Memory B cell (primary cell): Measurements from ENCODE around the gene ALKBH1.
A peak's percentile ranks its signal among the peaks of the same experiment; 100 is the strongest.
"Not testable (repeated sequence)": the region's sequence is repeated elsewhere in the genome, so short reads cannot be mapped to it uniquely, and the experiment has no call there.

Source experiments
- ATAC-seq: fragments of 150-1000 bp; cut with Tn5 transposase; 2 replicates; pipeline ENCODE4 v1.10.0; 2021; ENCODE audit warnings: low read depth, mild to moderate bottlenecking, moderate library complexity
- DNase-seq, 2 donors: peaks; one replicate each; pipeline ENCODE4 v3.0.0; 2022; ENCODE audit warnings: low spot score in 2 of 2
- H3K27ac Mint-ChIP-seq: one replicate; pipeline ENCODE4 v1.8.0; 2022; ENCODE audit warnings: mild to moderate bottlenecking, moderate library complexity, mixed read lengths
- H3K27me3 Mint-ChIP-seq: one replicate; pipeline ENCODE4 v1.8.0; 2022; ENCODE audit warnings: mixed read lengths
- H3K36me3 Mint-ChIP-seq: one replicate; pipeline ENCODE4 v1.8.0; 2022; ENCODE audit warnings: mild to moderate bottlenecking, mixed read lengths
- H3K4me1 Mint-ChIP-seq: one replicate; pipeline ENCODE4 v1.8.0; 2022; ENCODE audit warnings: mixed read lengths
- H3K4me3 Mint-ChIP-seq: one replicate; pipeline ENCODE4 v1.8.0; 2022; ENCODE audit warnings: mild to moderate bottlenecking, moderate library complexity, mixed read lengths
- H3K9me3 Mint-ChIP-seq: one replicate; pipeline ENCODE4 v1.8.0; 2022; ENCODE audit warnings: mixed read lengths

ALKBH1 gene

GRCh38 chr14:77649326-77649725 lies 58.5 kb downstream of the ALKBH1 start:
- H3K27me3 Mint-ChIP-seq = no peaks in the 10 kb centered on the region
- no peak for DNase-seq
- no peak overlapping the region for H3K27ac Mint-ChIP-seq
- no peak for ATAC-seq
- H3K9me3 Mint-ChIP-seq = peaks cover 1% of the 10 kb centered on the region
- H3K4me1 Mint-ChIP-seq = peaks cover 5% of the 10 kb centered on the region
- H3K4me3 Mint-ChIP-seq = no peak overlapping the region
- no peaks in the 10 kb centered on the region for H3K36me3 Mint-ChIP-seq

- Mint-ChIP-seq H3K9me3 (peaks cover 1% of the 10 kb centered on the region), H3K27ac (no peak overlapping the region), H3K36me3 (no peaks in the 10 kb centered on the region), H3K27me3 (no peaks in the 10 kb centered on the region), H3K4me1 (peaks cover 5% of the 10 kb centered on the region), H3K4me3 (no peak overlapping the region)
- ATAC-seq = no peak
- DNase-seq = no peak
These were observed 59.2 kb downstream of the ALKBH1 start for GRCh38 chr14:77648520-77649200.

- Mint-ChIP-seq H3K9me3 (peaks cover 1% of the 10 kb centered on the region), H3K36me3 (no peaks in the 10 kb centered on the region), H3K27ac (no peak overlapping the region), H3K27me3 (no peaks in the 10 kb centered on the region), H3K4me1 (peaks cover 2% of the 10 kb centered on the region), H3K4me3 (no peak overlapping the region)
- no peak for DNase-seq
- no peak for ATAC-seq
These were observed 60.0 kb downstream of the ALKBH1 start for GRCh38 chr14:77647853-77648252.

GRCh38 chr14:77646907-77647306 lies 60.9 kb downstream of the ALKBH1 start:
- ATAC-seq = no peak
- H3K4me1 Mint-ChIP-seq = peaks cover 5% of the 10 kb centered on the region

GRCh38 chr14:77645520-77646230 lies 62.1 kb downstream of the ALKBH1 start:
- Mint-ChIP-seq H3K4me3 (no peak overlapping the region), H3K4me1 (peaks cover 12% of the 10 kb centered on the region), H3K36me3 (no peaks in the 10 kb centered on the region), H3K27ac (no peak overlapping the region), H3K27me3 (no peaks in the 10 kb centered on the region), H3K9me3 (peaks cover 1% of the 10 kb centered on the region)
- no peak for ATAC-seq
- no peak for DNase-seq

More at GRCh38 chr14:77646907-77647306, 60.9 kb downstream of the ALKBH1 start:
- Mint-ChIP-seq H3K9me3 (peaks cover 1% of the 10 kb centered on the region), H3K4me3 (no peak overlapping the region), H3K27me3 (no peaks in the 10 kb centered on the region), H3K36me3 (no peaks in the 10 kb centered on the region), H3K27ac (no peak overlapping the region)
- DNase-seq = no peak

GRCh38 chr14:77642407-77642806 lies 65.4 kb downstream of the ALKBH1 start:
- no peak for ATAC-seq
- peak overlapping the region; percentile 78 for H3K27ac Mint-ChIP-seq
- no peaks in the 10 kb centered on the region for H3K36me3 Mint-ChIP-seq
- H3K4me1 Mint-ChIP-seq = peaks cover 12% of the 10 kb centered on the region
- H3K4me3 Mint-ChIP-seq = peak overlapping the region; percentile 95
- no peak for DNase-seq
- H3K27me3 Mint-ChIP-seq = no peaks in the 10 kb centered on the region
- peaks cover 1% of the 10 kb centered on the region for H3K9me3 Mint-ChIP-seq

- Mint-ChIP-seq H3K4me1 (peaks cover 12% of the 10 kb centered on the region), H3K36me3 (no peaks in the 10 kb centered on the region), H3K27ac (peak overlapping the region; percentile 78), H3K4me3 (peak overlapping the region; percentile 95), H3K27me3 (no peaks in the 10 kb centered on the region), H3K9me3 (peaks cover 1% of the 10 kb centered on the region)
- peak; percentile 77 for ATAC-seq
- peak; percentile 42 to 47 for DNase-seq
These were observed 66.1 kb downstream of the ALKBH1 start for GRCh38 chr14:77641534-77642341.

GRCh38 chr14:77640756-77641533 lies 66.9 kb downstream of the ALKBH1 start:
- DNase-seq = no peak
- peak overlapping the region; percentile 95 for H3K4me3 Mint-ChIP-seq
- H3K27me3 Mint-ChIP-seq = no peaks in the 10 kb centered on the region
- no peaks in the 10 kb centered on the region for H3K9me3 Mint-ChIP-seq
- H3K36me3 Mint-ChIP-seq = no peaks in the 10 kb centered on the region
- ATAC-seq = no peak
- peak overlapping the region; percentile 78 for H3K27ac Mint-ChIP-seq
- peaks cover 12% of the 10 kb centered on the region for H3K4me1 Mint-ChIP-seq

- H3K9me3 Mint-ChIP-seq = no peaks in the 10 kb centered on the region
- no peaks in the 10 kb centered on the region for H3K36me3 Mint-ChIP-seq
- H3K27me3 Mint-ChIP-seq = no peaks in the 10 kb centered on the region
- no peak for ATAC-seq
- H3K4me3 Mint-ChIP-seq = no peak overlapping the region
- no peak overlapping the region for H3K27ac Mint-ChIP-seq
- H3K4me1 Mint-ChIP-seq = peaks cover 12% of the 10 kb centered on the region
- DNase-seq = no peak
These were observed 69.1 kb downstream of the ALKBH1 start for GRCh38 chr14:77638771-77639171.

- not testable (repeated sequence) for H3K27me3 Mint-ChIP-seq, H3K9me3 Mint-ChIP-seq, H3K4me3 Mint-ChIP-seq, H3K27ac Mint-ChIP-seq, ATAC-seq, H3K4me1 Mint-ChIP-seq, H3K36me3 Mint-ChIP-seq, DNase-seq
These were observed 72.0 kb downstream of the ALKBH1 start for GRCh38 chr14:77635869-77636268.

- H3K27ac Mint-ChIP-seq, H3K4me1 Mint-ChIP-seq, H3K9me3 Mint-ChIP-seq, ATAC-seq, H3K36me3 Mint-ChIP-seq, DNase-seq, H3K4me3 Mint-ChIP-seq, H3K27me3 Mint-ChIP-seq: not testable (repeated sequence)
These were observed 72.4 kb downstream of the ALKBH1 start for GRCh38 chr14:77635466-77635865.

- no peak for ATAC-seq
- Mint-ChIP-seq H3K9me3 (peaks cover 6% of the 10 kb centered on the region), H3K4me3 (no peak overlapping the region), H3K27me3 (no peaks in the 10 kb centered on the region), H3K4me1 (no peaks in the 10 kb centered on the region), H3K27ac (no peak overlapping the region), H3K36me3 (peaks cover 4% of the 10 kb centered on the region)
- no peak for DNase-seq
These were observed 77.7 kb downstream of the ALKBH1 start for GRCh38 chr14:77630111-77630510.

GRCh38 chr14:77625360-77625759 lies 82.5 kb downstream of the ALKBH1 start:
- no peak overlapping the region for H3K27ac Mint-ChIP-seq
- H3K36me3 Mint-ChIP-seq = peaks cover 4% of the 10 kb centered on the region
- no peak for DNase-seq
- no peak for ATAC-seq
- H3K9me3 Mint-ChIP-seq = peaks cover 6% of the 10 kb centered on the region
- H3K4me3 Mint-ChIP-seq = no peak overlapping the region
- H3K27me3 Mint-ChIP-seq = no peaks in the 10 kb centered on the region
- H3K4me1 Mint-ChIP-seq = no peaks in the 10 kb centered on the region
